ENCODE measurements around the gene ZFYVE28.

ZFYVE28 gene

GRCh38 chr4:2300431-2301224, 117.8 kb downstream of the ZFYVE28 start:
- no peak for DNase-seq

DNA sequence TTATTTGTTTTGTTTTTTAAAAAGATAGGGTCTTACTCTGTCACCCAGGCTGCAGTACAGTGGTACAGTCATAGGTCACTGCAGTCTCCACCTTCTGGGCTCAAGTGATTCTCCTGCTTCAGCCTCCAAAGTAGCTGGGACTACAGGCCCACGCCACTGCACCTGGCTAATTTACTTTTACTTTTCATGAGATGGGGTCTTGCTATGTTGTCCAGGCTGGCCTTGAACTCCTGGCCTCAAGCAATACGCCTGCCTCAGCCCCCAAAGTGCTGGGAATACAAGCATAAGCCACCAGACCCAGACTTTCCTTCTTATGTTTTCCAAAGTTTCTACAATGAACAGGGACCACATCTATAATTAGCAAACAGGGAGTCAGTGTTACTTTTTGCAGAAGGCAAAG, 118.7 kb downstream of the ZFYVE28 start:
- DNase-seq: no peak

GRCh38 chr4:2298532-2298991, 119.9 kb downstream of the ZFYVE28 start:
- no peak for DNase-seq

DNA sequence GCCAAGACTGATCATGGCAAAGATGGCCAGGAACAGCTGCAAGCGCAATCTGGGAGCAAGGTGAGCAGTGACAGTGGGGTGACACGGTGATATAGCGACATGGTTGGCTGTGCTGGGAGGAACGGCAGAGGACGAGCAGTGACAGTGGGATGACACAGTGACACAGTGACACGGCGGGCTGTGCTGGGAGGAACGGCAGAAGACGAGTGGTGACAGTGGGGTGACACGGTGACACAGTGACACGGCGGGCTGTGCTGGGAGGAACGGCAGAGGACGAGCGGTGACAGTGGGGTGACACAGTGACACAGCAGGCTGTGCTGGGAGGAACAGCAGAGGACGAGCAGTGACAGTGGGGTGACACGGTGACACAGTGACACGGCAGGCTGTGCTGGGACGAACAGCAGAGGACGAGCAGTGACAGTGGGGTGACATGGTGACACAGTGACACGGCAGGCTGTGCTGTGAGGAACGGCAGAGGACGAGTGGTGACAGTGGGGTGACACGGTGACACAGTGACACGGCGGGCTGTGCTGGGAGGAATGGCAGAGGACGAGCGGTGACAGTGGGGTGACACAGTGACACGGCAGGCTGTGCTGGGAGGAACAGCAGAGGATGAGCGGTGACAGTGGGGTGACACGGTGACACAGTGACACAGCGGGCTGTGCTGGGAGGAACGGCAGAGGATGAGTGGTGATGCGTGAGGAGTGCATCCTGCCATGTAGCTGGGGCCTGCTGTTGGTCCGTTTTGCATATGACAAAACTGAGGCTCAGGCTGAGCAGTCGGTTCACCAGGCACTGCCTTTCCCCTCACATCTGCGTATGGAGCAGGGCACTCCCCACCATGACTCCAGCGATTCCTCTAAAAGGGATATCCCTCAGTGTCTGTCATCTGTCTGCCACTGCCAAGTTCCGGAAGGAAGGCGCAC, 120.6 kb downstream of the ZFYVE28 start:
- no peak for DNase-seq

GRCh38 chr4:2296631-2297601, 121.5 kb downstream of the ZFYVE28 start:
- DNase-seq: no peak

GRCh38 chr4:2295900-2296442, 122.5 kb downstream of the ZFYVE28 start:
- DNase-seq: no peak

GRCh38 chr4:2295500-2295899, 122.9 kb downstream of the ZFYVE28 start:
- DNase-seq: no peak

- DNase-seq: no peak
Measured at GRCh38 chr4:2292646-2293108, 125.8 kb downstream of the ZFYVE28 start.

DNA sequence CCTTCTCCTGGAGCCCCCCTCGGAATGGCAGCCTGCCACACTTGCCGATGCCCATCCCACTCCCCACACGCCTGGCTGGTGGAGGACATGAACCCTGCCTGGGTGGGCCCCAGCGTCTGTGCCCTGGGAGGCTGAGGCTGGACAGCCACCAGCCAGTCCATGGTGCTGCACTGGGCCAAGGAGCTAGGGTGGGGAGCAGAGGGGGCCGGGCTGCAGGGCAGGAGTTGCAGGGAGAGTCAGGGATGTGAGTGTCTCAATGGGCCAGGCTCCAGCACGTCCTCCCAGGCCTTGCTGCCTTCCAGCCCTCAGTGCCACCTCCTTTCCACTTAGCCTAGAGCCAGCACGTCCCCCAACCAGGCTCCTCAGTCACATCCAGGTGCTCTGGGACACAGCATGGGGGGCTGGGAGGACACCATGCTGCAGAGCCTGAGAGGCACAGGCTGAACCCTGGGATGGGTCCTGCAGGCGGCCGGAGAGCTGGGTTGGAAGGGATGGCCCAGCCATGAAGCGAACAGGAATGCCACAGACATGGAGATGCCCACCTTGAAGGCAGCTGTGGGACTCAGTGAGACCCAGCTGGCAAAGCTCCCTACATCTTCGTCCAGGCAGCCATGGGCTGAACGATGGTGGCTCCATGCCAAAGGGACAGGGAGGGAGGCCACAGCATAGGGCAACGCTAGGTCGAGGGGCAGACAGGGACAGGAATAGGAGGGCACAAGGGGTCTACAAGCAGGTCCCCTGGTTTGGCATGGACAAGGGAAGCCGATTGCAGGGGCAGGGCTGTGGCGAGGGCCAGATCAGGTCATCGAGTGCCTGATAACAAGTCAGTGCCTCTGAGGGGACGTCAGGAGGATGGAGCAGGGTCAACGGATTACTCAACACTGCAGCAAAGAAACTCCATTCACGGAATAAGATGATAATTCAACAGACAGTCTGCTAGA, 126.5 kb downstream of the ZFYVE28 start:
- DNase-seq: no peak

GRCh38 chr4:2290974-2291704, 127.3 kb downstream of the ZFYVE28 start:
- DNase-seq: peak; percentile 83 to 84

GRCh38 chr4:2290488-2290887, 128.0 kb downstream of the ZFYVE28 start:
- no peak for DNase-seq

- DNase-seq: no peak
Measured at GRCh38 chr4:2289955-2290333, 128.5 kb downstream of the ZFYVE28 start.

DNA sequence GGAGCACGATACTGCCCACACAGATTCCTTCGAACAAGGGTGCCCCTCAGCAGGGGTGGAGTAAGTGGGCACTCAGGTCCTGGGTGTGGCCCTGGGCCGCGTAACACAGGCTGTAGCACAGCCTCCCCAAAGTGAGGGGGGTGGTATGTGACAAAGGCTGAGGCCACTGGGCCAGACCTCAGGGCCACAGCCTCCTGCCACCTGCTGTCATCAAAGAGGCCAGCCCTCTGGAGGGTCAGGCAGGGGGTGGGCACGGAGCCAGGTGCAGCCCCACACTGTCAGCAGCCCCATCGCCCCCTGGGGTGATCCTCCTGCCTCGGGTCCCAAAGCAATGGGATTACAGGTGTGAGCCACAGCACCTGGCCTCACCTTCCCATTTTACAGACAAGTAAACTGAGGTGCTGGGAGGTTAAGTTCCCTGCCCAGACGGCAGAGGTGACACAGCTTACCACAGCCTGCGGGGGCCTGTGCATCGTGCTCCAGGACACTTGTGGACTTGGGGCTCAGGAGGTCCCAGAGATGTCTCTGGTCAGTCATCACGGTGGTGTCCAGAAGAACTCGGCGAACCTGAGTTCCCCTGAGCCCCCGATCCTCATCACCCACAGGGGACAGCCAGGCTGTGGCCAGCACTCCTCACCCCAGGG, 129.0 kb downstream of the ZFYVE28 start:
- DNase-seq: no peak

GRCh38 chr4:2288051-2288541, 130.3 kb downstream of the ZFYVE28 start:
- no peak for DNase-seq

DNA sequence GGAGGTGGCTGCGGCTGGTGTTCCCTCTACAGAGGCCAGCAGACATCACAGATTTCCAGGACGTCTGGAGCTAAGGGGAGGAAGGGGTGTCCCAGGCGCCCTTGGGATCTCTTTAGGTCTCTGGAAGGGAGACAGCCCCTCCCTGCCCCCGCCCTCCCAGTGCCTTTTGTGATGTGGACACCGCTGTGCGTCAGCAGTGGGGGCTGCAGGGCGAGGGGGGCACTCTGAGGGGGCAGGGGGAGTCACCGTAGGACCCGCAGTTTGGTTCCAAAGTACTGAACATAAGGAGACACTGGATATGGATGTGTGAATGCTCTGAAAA, 130.9 kb downstream of the ZFYVE28 start:
- DNase-seq: no peak

- DNase-seq: no peak
Measured at GRCh38 chr4:2286904-2287593, 131.4 kb downstream of the ZFYVE28 start.

- DNase-seq: no peak
Measured at GRCh38 chr4:2285613-2286381, 132.6 kb downstream of the ZFYVE28 start.

GRCh38 chr4:2284934-2285612, 133.4 kb downstream of the ZFYVE28 start:
- DNase-seq: no peak

Measured in CD4-positive, alpha-beta T cell treated with Interferon alpha-2 for 1 hour (primary cell).